Uterus (tissue), 4 donors: ENCODE data around the gene DCPS. TPM values are rescaled to one million over a fixed set of nuclear protein-coding genes. Genes with fewer than 3 reads are reported as not detected.

ENCODE experiments used
- DNase-seq, 2 donors: peaks; one replicate each; pipeline ENCODE4 v3.0.0-alpha.2; 2019 to 2020
- H3K27ac ChIP-seq, 2 donors: fragments of 200-600 bp; sonication (generic); 1 replicate in 1 of 2; 2 replicates in 1 of 2; pipeline ENCODE4 v1.5.1; 2016 to 2018
- H3K27me3 ChIP-seq, 2 donors: fragments of 200-600 bp; sonication (generic); one replicate each; pipeline ENCODE4 v1.5.1; 2018 to 2019; ENCODE audit warnings: control low read depth in 1 of 2
- H3K36me3 ChIP-seq, 2 donors: fragments of 200-600 bp; sonication (generic); one replicate each; pipeline ENCODE4 v1.5.1; 2019; ENCODE audit warnings: control low read depth in 1 of 2
- H3K4me1 ChIP-seq, 2 donors: fragments of 200-600 bp; sonication (generic); one replicate each; pipeline ENCODE4 v1.5.1; 2018 to 2019; ENCODE audit warnings: control low read depth in 1 of 2
- H3K4me3 ChIP-seq, 2 donors: fragments of 200-600 bp; sonication (generic); 1 replicate in 1 of 2; 2 replicates in 1 of 2; pipeline ENCODE4 v1.5.1; 2018 to 2019; ENCODE audit warnings: mild to moderate bottlenecking in 1 of 2
- H3K9me3 ChIP-seq, 2 donors: fragments of 200-600 bp; sonication (generic); one replicate each; pipeline ENCODE4 v1.5.1; 2019; ENCODE audit warnings: control low read depth in 1 of 2
- CTCF ChIP-seq, 4 experiments: fragments of 200-600 bp in 2 of 4; fragments of 450-650 bp in 2 of 4; sonication (generic) in 2 of 4; IDR thresholded peaks; one replicate each; pipeline ENCODE4 v1.5.1; 2016 to 2019; ENCODE audit warnings: antibody characterized with exemption in 4 of 4, mild to moderate bottlenecking in 2 of 4, moderate library complexity in 1 of 4
- POLR2A ChIP-seq, 2 donors: fragments of 450-650 bp; IDR thresholded peaks; one replicate each; pipeline ENCODE4 v1.6.1; 2016; ENCODE audit warnings: antibody characterized with exemption in 2 of 2, mild to moderate bottlenecking in 1 of 2, moderate library complexity in 1 of 2
- intact Hi-C: fragments of 100-400 bp; cut with DNase I; formaldehyde crosslinking; loops from one replicate; pipeline ENCODE4 v1.15.1; 2023; ENCODE audit warnings: low total_unique reads
- total RNA-seq, 4 donors: library from RNA; depleted of rRNA in 3 of 4; stranded (reverse); fragments of >200 nt in 3 of 4; gene quantifications; one replicate each; pipeline versions ENCODE4 v1.1.0 to v1.2.4, GENCODE V29; 2014 to 2023
- donor health status: DM: yes; HTN: yes; CAD: no.

Gene DCPS
- total RNA-seq, 4 donors from 2014 or later, result 6.4 to 19.7 (median 13.0) TPM

GRCh38 chr11:126257764-126258163, 46.1 kb upstream of the DCPS start:
- Histone ChIP-seq H3K9me3 (no peaks in the 10 kb centered on the region), H3K36me3 (no peaks in the 10 kb centered on the region), H3K4me3 (no peak overlapping the region), H3K27ac (no peak overlapping the region), H3K27me3 (no peaks in the 10 kb centered on the region), H3K4me1 (no peaks in the 10 kb centered on the region)
- no peak for TF ChIP-seq POLR2A (IDR thresholded peaks at IDR 0.05)
- TF ChIP-seq CTCF (IDR thresholded peaks at IDR 0.05), result no peak
- intact Hi-C loops, result no loop called here
- DNase-seq, result no peak

GRCh38 chr11:126262216-126262615, 41.6 kb upstream of the DCPS start:
- H3K4me1 ChIP-seq, result no peaks in the 10 kb centered on the region
- no peaks in the 10 kb centered on the region for H3K27me3 ChIP-seq
- DNase-seq, result no peak
- H3K27ac ChIP-seq, result no peak overlapping the region
- intact Hi-C loops, result no loop called here
- H3K36me3 ChIP-seq, result no peaks in the 10 kb centered on the region
- no peaks in the 10 kb centered on the region for H3K9me3 ChIP-seq
- no peak overlapping the region for H3K4me3 ChIP-seq
- TF ChIP-seq CTCF (IDR thresholded peaks at IDR 0.05) (no peak), POLR2A (IDR thresholded peaks at IDR 0.05) (no peak)

GRCh38 chr11:126263489-126263888, 40.4 kb upstream of the DCPS start:
- intact Hi-C loops, result no loop called here
- peaks cover 0 to 6% of the 10 kb centered on the region in 2 donors for H3K4me1 ChIP-seq
- DNase-seq, result no peak
- no peaks in the 10 kb centered on the region for H3K27me3 ChIP-seq
- TF ChIP-seq CTCF (IDR thresholded peaks at IDR 0.05) (no peak), POLR2A (IDR thresholded peaks at IDR 0.05) (no peak)
- H3K9me3 ChIP-seq, result no peaks in the 10 kb centered on the region
- H3K4me3 ChIP-seq, result no peak overlapping the region
- H3K27ac ChIP-seq, result no peak overlapping the region
- H3K36me3 ChIP-seq, result no peaks in the 10 kb centered on the region

GRCh38 chr11:126265811-126266210, 38.0 kb upstream of the DCPS start:
- Histone ChIP-seq H3K4me3 (no peak overlapping the region), H3K9me3 (no peaks in the 10 kb centered on the region), H3K36me3 (no peaks in the 10 kb centered on the region), H3K27ac (no peak overlapping the region), H3K4me1 (peaks cover 0 to 6% of the 10 kb centered on the region in 2 donors), H3K27me3 (no peaks in the 10 kb centered on the region)
- TF ChIP-seq POLR2A (IDR thresholded peaks at IDR 0.05), result no peak
- TF ChIP-seq CTCF (IDR thresholded peaks at IDR 0.05), result no peak
- intact Hi-C loops, result no loop called here
- no peak for DNase-seq

DNA sequence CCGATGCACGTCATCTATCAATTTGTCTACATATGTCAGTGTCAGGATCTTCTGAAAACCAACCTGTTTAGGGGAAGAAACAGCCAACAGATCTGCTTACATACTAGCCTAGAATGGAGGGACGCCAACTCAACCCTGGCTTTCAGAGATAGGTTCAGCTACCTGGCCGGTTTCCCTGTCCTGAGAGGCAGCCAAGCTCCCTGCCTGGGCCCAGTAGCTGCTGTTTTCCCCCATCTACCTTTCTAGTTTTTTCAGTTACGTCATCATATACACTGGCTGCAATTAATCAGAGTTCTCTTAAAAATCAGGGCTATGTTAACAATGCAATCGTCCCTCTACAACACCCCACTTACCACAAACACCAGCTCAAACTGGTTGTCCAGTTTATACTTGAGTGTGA, 36.2 kb upstream of the DCPS start:
- intact Hi-C loops, result no loop called here
- Histone ChIP-seq H3K4me1 (peaks cover 0 to 6% of the 10 kb centered on the region in 2 donors), H3K4me3 (peak overlapping the region; percentile 68 to 82), H3K36me3 (no peaks in the 10 kb centered on the region), H3K27ac (peak overlapping the region; percentile 75 to 85), H3K9me3 (no peaks in the 10 kb centered on the region), H3K27me3 (no peaks in the 10 kb centered on the region)
- no peak for DNase-seq
- TF ChIP-seq CTCF (IDR thresholded peaks at IDR 0.05) (no peak), POLR2A (IDR thresholded peaks at IDR 0.05) (no peak)
